CD4-positive, CD25-positive, alpha-beta regulatory T cell (primary cell): ENCODE data around the gene FAM83E. TPM values are rescaled to one million over a fixed set of nuclear protein-coding genes. Genes with fewer than 3 reads are reported as not detected.

Source experiments
- ATAC-seq, 2 donors: fragments of 150-1000 bp; cut with Tn5 transposase; one replicate each; pipeline ENCODE4 v1.10.0; 2021; ENCODE audit warnings: low read depth in 2 of 2, moderate number of reproducible peaks in 2 of 2, moderate library complexity in 1 of 2
- DNase-seq, 3 donors: peaks; one replicate each; pipeline versions ENCODE4 v3.0.0 to v3.0.0-alpha.2; 2012 to 2022; ENCODE audit warnings: mixed read lengths in 1 of 3
- H3K27ac ChIP-seq: one replicate; pipeline ENCODE4 v1.7.0; 2013; ENCODE audit warnings: mild to moderate bottlenecking, low read length; ENCODE audit not compliant: insufficient read depth, poor library complexity, severe bottlenecking
- H3K27me3 ChIP-seq: one replicate; pipeline ENCODE4 v1.7.0; 2013; ENCODE audit warnings: low read length; ENCODE audit not compliant: control insufficient read depth, insufficient read depth
- H3K36me3 ChIP-seq: one replicate; pipeline ENCODE4 v1.7.0; 2013; ENCODE audit warnings: mild to moderate bottlenecking, low read length, moderate library complexity; ENCODE audit not compliant: control insufficient read depth, insufficient read depth
- H3K4me1 ChIP-seq: 2 replicates; pipeline ENCODE4 v1.7.0; 2013; ENCODE audit warnings: mild to moderate bottlenecking, low read length; ENCODE audit not compliant: insufficient read depth, control insufficient read depth, poor library complexity, severe bottlenecking
- H3K4me3 ChIP-seq: one replicate; pipeline ENCODE4 v1.7.0; 2013; ENCODE audit warnings: low read depth, mild to moderate bottlenecking, low read length, moderate library complexity
- H3K9me3 ChIP-seq, 2 experiments: 1 replicate in 1 of 2; 2 replicates in 1 of 2; pipeline ENCODE4 v1.7.0; 2013; ENCODE audit warnings: low read length in 2 of 2, mild to moderate bottlenecking in 1 of 2, moderate library complexity in 1 of 2; ENCODE audit not compliant: control insufficient read depth in 2 of 2
- H3K27ac Mint-ChIP-seq, 3 donors: one replicate each; pipeline ENCODE4 v1.8.0; 2020 to 2022; ENCODE audit warnings: mild to moderate bottlenecking in 3 of 3, mixed read lengths in 3 of 3, moderate library complexity in 2 of 3
- H3K27me3 Mint-ChIP-seq: one replicate; pipeline ENCODE4 v1.8.0; 2022; ENCODE audit warnings: mild to moderate bottlenecking, mixed read lengths
- H3K36me3 Mint-ChIP-seq: one replicate; pipeline ENCODE4 v1.8.0; 2020; ENCODE audit warnings: mixed read lengths
- H3K4me1 Mint-ChIP-seq, 4 donors: one replicate each; pipeline ENCODE4 v1.8.0; 2020 to 2022; ENCODE audit warnings: mixed read lengths in 4 of 4, mild to moderate bottlenecking in 1 of 4
- H3K4me3 Mint-ChIP-seq, 4 donors: one replicate each; pipeline ENCODE4 v1.8.0; 2020 to 2022; ENCODE audit warnings: mild to moderate bottlenecking in 4 of 4, mixed read lengths in 4 of 4, moderate library complexity in 3 of 4
- H3K9me3 Mint-ChIP-seq, 7 donors: one replicate each; pipeline ENCODE4 v1.8.0; 2020 to 2022; ENCODE audit warnings: mixed read lengths in 7 of 7, mild to moderate bottlenecking in 3 of 7, moderate library complexity in 2 of 7
- polyA plus RNA-seq, 4 donors: library from polyadenylated mRNA; unstranded; fragments of 300-500 nt; fragmentation: Illumina TruSeq; gene quantifications; one replicate each; pipeline ENCODE4 v1.2.3, GENCODE V29; 2021
- total RNA-seq: library from RNA; stranded (reverse); gene quantifications from one replicate; pipeline ENCODE4 v1.2.3, GENCODE V29; 2022

FAM83E gene
- total and polyA plus RNA-seq, 5 donors from 2014 or later = 0.31 to 0.76 TPM; not detected in 3

DNA sequence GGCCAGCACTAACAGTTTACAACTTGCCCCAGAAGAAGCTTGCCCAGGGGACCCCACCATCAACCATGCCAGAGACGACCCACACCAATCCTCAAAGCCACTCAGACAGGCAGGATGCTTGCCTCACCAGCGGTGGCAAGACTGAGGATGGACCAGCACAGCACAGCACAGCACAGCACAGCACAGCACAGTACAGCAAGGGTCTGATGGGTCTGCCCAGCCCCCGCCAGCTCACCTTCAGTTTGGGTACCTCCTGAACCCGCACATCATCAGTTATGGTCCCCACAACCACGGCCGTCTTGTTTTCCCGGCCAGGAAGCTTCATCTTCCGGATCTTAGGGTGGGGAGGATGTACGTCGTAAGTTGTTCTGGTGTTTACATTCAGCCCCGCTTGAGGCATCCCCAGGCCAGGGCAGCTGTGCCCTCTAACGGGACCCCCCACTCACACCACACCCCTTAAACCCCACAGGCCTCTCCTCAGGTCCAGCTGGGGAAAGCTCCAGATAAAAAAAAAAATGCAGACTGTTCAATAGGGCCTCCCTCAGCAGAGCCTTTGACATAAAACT is 1.7 kb upstream of the FAM83E start:
- Histone ChIP-seq H3K4me1 (peaks cover 33% of the 10 kb centered on the region), H3K36me3 (peaks cover 27% of the 10 kb centered on the region), H3K9me3 (no peaks in the 10 kb centered on the region), H3K27me3 (no peaks in the 10 kb centered on the region), H3K4me3 (peak overlapping the region; percentile 32), H3K27ac (peak overlapping the region; percentile 18)
- Mint-ChIP-seq H3K9me3 (no peaks in the 10 kb centered on the region), H3K4me3 (peak overlapping the region; percentile 97 to 100 (median 98)), H3K27ac (peak overlapping the region in 2 of 3 donors; percentile 43 to 83), H3K4me1 (peaks cover 4 to 51% (median 30%) of the 10 kb centered on the region in 4 donors), H3K27me3 (no peaks in the 10 kb centered on the region), H3K36me3 (peaks cover 17% of the 10 kb centered on the region)
- DNase-seq (no peak), ATAC-seq (no peak)

GRCh38 chr19:48616041-48616436 is 1.2 kb upstream of the FAM83E start:
- H3K36me3 ChIP-seq = peaks cover 27% of the 10 kb centered on the region
- Mint-ChIP-seq H3K36me3 (peaks cover 17% of the 10 kb centered on the region), H3K27me3 (no peaks in the 10 kb centered on the region), H3K9me3 (no peaks in the 10 kb centered on the region), H3K4me3 (peak overlapping the region; percentile 76 to 100 (median 97)), H3K4me1 (peaks cover 4 to 51% (median 28%) of the 10 kb centered on the region in 4 donors), H3K27ac (peak overlapping the region in 1 of 3 donors; percentile 83)
- no peaks in the 10 kb centered on the region for H3K27me3 ChIP-seq
- H3K9me3 ChIP-seq = no peaks in the 10 kb centered on the region
- H3K4me1 ChIP-seq = peaks cover 33% of the 10 kb centered on the region
- no peak overlapping the region for H3K4me3 ChIP-seq
- no peak for ATAC-seq
- no peak for DNase-seq
- H3K27ac ChIP-seq = peak overlapping the region; percentile 18

GRCh38 chr19:48615231-48616040 is 560 bp upstream of the FAM83E start:
- Mint-ChIP-seq H3K27ac (no peak overlapping the region), H3K4me1 (peaks cover 4 to 51% (median 28%) of the 10 kb centered on the region in 4 donors), H3K4me3 (peak overlapping the region in 2 of 4 donors; percentile 28 to 100), H3K36me3 (peaks cover 17% of the 10 kb centered on the region), H3K27me3 (no peaks in the 10 kb centered on the region), H3K9me3 (no peaks in the 10 kb centered on the region)
- Histone ChIP-seq H3K4me1 (peaks cover 33% of the 10 kb centered on the region), H3K27ac (no peak overlapping the region), H3K27me3 (no peaks in the 10 kb centered on the region), H3K9me3 (no peaks in the 10 kb centered on the region), H3K4me3 (no peak overlapping the region), H3K36me3 (peaks cover 27% of the 10 kb centered on the region)
- no peak for ATAC-seq
- no peak for DNase-seq

GRCh38 chr19:48613852-48614435 is 932 bp downstream of the FAM83E start:
- Histone ChIP-seq H3K27ac (no peak overlapping the region), H3K4me3 (no peak overlapping the region), H3K9me3 (no peaks in the 10 kb centered on the region), H3K36me3 (peaks cover 27% of the 10 kb centered on the region), H3K27me3 (no peaks in the 10 kb centered on the region), H3K4me1 (peaks cover 28% of the 10 kb centered on the region)
- peak overlapping the region in 2 of 3 donors; percentile 36 to 67 for H3K27ac Mint-ChIP-seq
- peak overlapping the region in 1 of 4 donors; percentile 65 for H3K4me3 Mint-ChIP-seq
- H3K9me3 Mint-ChIP-seq = no peaks in the 10 kb centered on the region
- H3K36me3 Mint-ChIP-seq = peaks cover 17% of the 10 kb centered on the region
- peaks cover under 1 to 36% (median 18%) of the 10 kb centered on the region in 4 donors for H3K4me1 Mint-ChIP-seq
- DNase-seq (no peak), ATAC-seq (no peak)
- H3K27me3 Mint-ChIP-seq = no peaks in the 10 kb centered on the region

DNA sequence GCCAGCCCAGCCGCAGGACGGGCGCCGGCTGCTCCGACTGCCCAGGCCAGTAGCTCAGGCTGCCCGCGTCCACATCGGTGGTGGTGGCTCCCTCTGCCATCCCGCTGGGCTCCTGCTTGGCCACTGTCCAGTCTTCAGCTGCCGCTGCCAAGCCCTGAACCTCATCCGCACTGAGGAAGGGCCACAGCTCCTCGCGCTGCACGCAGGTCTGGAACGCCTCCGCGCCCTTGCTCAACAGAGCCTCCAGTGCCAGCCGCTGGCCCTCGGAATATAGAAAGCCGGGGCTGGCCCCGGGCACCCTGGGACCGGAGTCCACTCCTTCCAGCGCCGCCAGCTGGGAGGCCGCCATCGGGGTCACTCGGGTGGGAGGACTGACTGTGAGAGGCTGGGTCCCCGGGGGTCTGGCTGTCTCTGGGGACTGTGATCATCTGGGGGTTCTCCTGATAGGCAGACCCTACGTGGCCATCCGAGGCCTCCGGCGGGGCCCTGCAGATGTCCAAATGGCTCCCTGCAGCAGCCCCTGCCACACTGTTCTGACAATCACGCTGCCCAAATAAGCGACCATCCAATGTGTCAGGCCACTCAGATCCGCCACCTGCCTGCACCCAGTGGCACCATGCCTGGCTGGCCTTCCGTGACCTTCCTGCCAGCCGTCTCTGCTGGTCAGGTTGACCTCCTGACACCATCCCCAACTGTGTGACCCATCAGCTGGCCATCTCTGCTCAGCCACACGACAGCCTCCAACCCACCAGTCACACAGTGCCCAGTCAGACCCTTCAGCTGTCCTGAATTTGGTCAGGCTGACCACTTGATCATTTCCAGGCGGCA is 1.6 kb downstream of the FAM83E start:
- H3K4me1 ChIP-seq = peaks cover 30% of the 10 kb centered on the region
- H3K27me3 Mint-ChIP-seq = no peaks in the 10 kb centered on the region
- H3K27me3 ChIP-seq = no peaks in the 10 kb centered on the region
- H3K36me3 Mint-ChIP-seq = peaks cover 17% of the 10 kb centered on the region
- H3K27ac ChIP-seq = no peak overlapping the region
- ATAC-seq (no peak), DNase-seq (no peak)
- H3K36me3 ChIP-seq = peaks cover 27% of the 10 kb centered on the region
- H3K4me3 Mint-ChIP-seq = peak overlapping the region in 1 of 4 donors; percentile 41
- H3K9me3 ChIP-seq = no peaks in the 10 kb centered on the region
- no peaks in the 10 kb centered on the region for H3K9me3 Mint-ChIP-seq
- H3K4me1 Mint-ChIP-seq = peaks cover 0 to 29% (median 19%) of the 10 kb centered on the region in 4 donors
- H3K27ac Mint-ChIP-seq = peak overlapping the region in 1 of 3 donors; percentile 36
- H3K4me3 ChIP-seq = no peak overlapping the region

DNA sequence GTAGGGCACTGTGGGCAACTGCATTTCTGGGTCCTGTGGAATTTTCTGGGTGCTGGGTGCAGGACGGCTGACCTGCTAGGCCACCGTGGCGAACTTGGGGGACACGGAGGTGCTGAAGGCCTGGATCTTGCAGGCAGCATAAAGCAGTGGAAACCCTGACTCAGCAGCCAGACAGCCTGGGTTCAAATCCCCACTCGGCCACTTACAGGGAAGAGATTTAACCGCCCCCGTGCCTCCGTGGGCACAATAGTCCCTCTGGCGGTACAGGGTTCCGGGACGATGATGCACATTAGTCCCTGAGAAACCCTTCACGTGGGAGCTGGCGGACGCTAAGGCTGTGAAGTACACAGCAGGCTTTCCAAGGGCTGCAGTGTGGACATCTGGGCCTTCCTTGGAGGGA is 3.0 kb downstream of the FAM83E start:
- DNase-seq (no peak), ATAC-seq (no peak)
- Histone ChIP-seq H3K9me3 (no peaks in the 10 kb centered on the region), H3K27ac (no peak overlapping the region), H3K4me3 (no peak overlapping the region), H3K36me3 (peaks cover 19% of the 10 kb centered on the region), H3K27me3 (no peaks in the 10 kb centered on the region), H3K4me1 (peaks cover 16% of the 10 kb centered on the region)
- peaks cover 0 to 15% (median 12%) of the 10 kb centered on the region in 4 donors for H3K4me1 Mint-ChIP-seq
- H3K36me3 Mint-ChIP-seq = peaks cover 17% of the 10 kb centered on the region
- no peaks in the 10 kb centered on the region for H3K27me3 Mint-ChIP-seq
- no peak overlapping the region for H3K4me3 Mint-ChIP-seq
- H3K27ac Mint-ChIP-seq = no peak overlapping the region
- H3K9me3 Mint-ChIP-seq = no peaks in the 10 kb centered on the region

GRCh38 chr19:48609571-48610108 is 5.2 kb downstream of the FAM83E start:
- DNase-seq (no peak), ATAC-seq (no peak)
- peaks cover 10% of the 10 kb centered on the region for H3K36me3 Mint-ChIP-seq
- no peaks in the 10 kb centered on the region for H3K27me3 Mint-ChIP-seq
- no peaks in the 10 kb centered on the region for H3K27me3 ChIP-seq
- no peak overlapping the region for H3K27ac Mint-ChIP-seq
- no peak overlapping the region for H3K4me3 Mint-ChIP-seq
- H3K27ac ChIP-seq = no peak overlapping the region
- H3K9me3 Mint-ChIP-seq = no peaks in the 10 kb centered on the region
- no peaks in the 10 kb centered on the region for H3K9me3 ChIP-seq
- H3K4me3 ChIP-seq = no peak overlapping the region
- peaks cover 7% of the 10 kb centered on the region for H3K4me1 ChIP-seq
- H3K4me1 Mint-ChIP-seq = peaks cover 0 to 8% (median 4%) of the 10 kb centered on the region in 4 donors
- no peaks in the 10 kb centered on the region for H3K36me3 ChIP-seq
